Measurements from ENCODE around the gene HSCB.

HSCB gene

GRCh38 chr22:28714043-28714628 is 27.7 kb upstream of the HSCB start:
- no peak for TF ChIP-seq CTCF (IDR thresholded peaks at IDR 0.05)
- Histone ChIP-seq H3K4me1 (no peaks in the 10 kb centered on the region), H3K9me3 (ENCODE audit: control insufficient read depth, low read length) (no peaks in the 10 kb centered on the region)

GRCh38 chr22:28715611-28716010 is 26.2 kb upstream of the HSCB start:
- no peak overlapping the region for H3K4me3 ChIP-seq (ENCODE audit: low read depth, low read length)
- H3K9ac ChIP-seq, result no peak overlapping the region
- H3K27ac ChIP-seq, result no peak overlapping the region
- H3K9me3 ChIP-seq (ENCODE audit: control insufficient read depth, low read length), result no peaks in the 10 kb centered on the region
- H3K36me3 ChIP-seq (ENCODE audit: control insufficient read depth, insufficient read depth, low read length), result no peaks in the 10 kb centered on the region
- no peak overlapping the region for H2AFZ ChIP-seq
- H3K4me2 ChIP-seq (ENCODE audit: low read length), result no peak overlapping the region
- TF ChIP-seq CTCF (IDR thresholded peaks at IDR 0.05), result no peak
- H3K79me2 ChIP-seq, result no peaks in the 10 kb centered on the region
- H3K4me1 ChIP-seq, result no peaks in the 10 kb centered on the region
- no peaks in the 10 kb centered on the region for H3K27me3 ChIP-seq (ENCODE audit: control insufficient read depth, insufficient read depth, low read length)

More at GRCh38 chr22:28714043-28714628, 27.7 kb upstream of the HSCB start:
- Histone ChIP-seq H3K27me3 (ENCODE audit: control insufficient read depth, insufficient read depth, low read length) (no peaks in the 10 kb centered on the region), H3K27ac (no peak overlapping the region), H3K36me3 (ENCODE audit: control insufficient read depth, insufficient read depth, low read length) (no peaks in the 10 kb centered on the region), H2AFZ (no peak overlapping the region), H3K4me3 (ENCODE audit: low read depth, low read length) (no peak overlapping the region), H3K4me2 (ENCODE audit: low read length) (no peak overlapping the region), H3K9ac (no peak overlapping the region), H3K79me2 (no peaks in the 10 kb centered on the region)

- no peak overlapping the region for H3K4me2 ChIP-seq (ENCODE audit: low read length)
- H3K9me3 ChIP-seq (ENCODE audit: control insufficient read depth, low read length), result no peaks in the 10 kb centered on the region
- no peaks in the 10 kb centered on the region for H3K4me1 ChIP-seq
- H3K4me3 ChIP-seq (ENCODE audit: low read depth, low read length), result no peak overlapping the region
- no peak overlapping the region for H3K9ac ChIP-seq
- no peak for TF ChIP-seq CTCF (IDR thresholded peaks at IDR 0.05)
- H3K27me3 ChIP-seq (ENCODE audit: control insufficient read depth, insufficient read depth, low read length), result no peaks in the 10 kb centered on the region
- H3K27ac ChIP-seq, result no peak overlapping the region
- H3K36me3 ChIP-seq (ENCODE audit: control insufficient read depth, insufficient read depth, low read length), result no peaks in the 10 kb centered on the region
- no peaks in the 10 kb centered on the region for H3K79me2 ChIP-seq
- no peak overlapping the region for H2AFZ ChIP-seq
Measured at GRCh38 chr22:28716686-28717085, 25.2 kb upstream of the HSCB start.

DNA sequence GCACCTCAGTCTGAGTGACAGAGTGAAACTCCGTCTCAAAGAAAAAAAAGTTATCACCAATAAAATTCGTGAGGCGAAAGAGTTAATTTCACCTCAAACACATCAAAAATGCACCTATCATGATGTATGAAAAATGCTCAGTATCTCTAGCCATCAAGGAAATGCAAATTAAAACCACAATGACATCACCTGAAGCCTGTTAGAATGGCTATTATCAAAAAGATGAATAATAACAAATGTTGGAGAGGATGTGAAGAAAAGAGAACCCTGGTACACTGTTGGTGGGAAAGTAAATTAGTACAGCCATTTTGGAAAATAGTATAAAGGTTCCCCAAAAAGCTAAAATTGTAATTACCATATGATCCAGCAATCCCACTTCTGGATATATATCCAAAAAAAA is 23.8 kb upstream of the HSCB start:
- no peak overlapping the region for H3K9ac ChIP-seq

More for the DNA sequence above, 23.8 kb upstream of the HSCB start:
- Histone ChIP-seq H3K27me3 (ENCODE audit: control insufficient read depth, insufficient read depth, low read length) (no peaks in the 10 kb centered on the region), H3K4me1 (no peaks in the 10 kb centered on the region), H3K9me3 (ENCODE audit: control insufficient read depth, low read length) (no peaks in the 10 kb centered on the region), H3K79me2 (no peaks in the 10 kb centered on the region), H3K27ac (no peak overlapping the region), H2AFZ (no peak overlapping the region), H3K36me3 (ENCODE audit: control insufficient read depth, insufficient read depth, low read length) (no peaks in the 10 kb centered on the region), H3K4me3 (ENCODE audit: low read depth, low read length) (no peak overlapping the region), H3K4me2 (ENCODE audit: low read length) (no peak overlapping the region)
- no peak for TF ChIP-seq CTCF (IDR thresholded peaks at IDR 0.05)

Measured in parathyroid adenoma (tissue), 2 donors.